Esophagus squamous epithelium (tissue), 4 donors: ENCODE data around the gene HHIPL2.

Experiments used
- CTCF ChIP-seq, 6 experiments: fragments of 450-650 bp in 4 of 6; fragments of 200-600 bp in 2 of 6; sonication (generic) in 2 of 6; IDR thresholded peaks; one replicate each; pipeline ENCODE4 v1.5.1; 2016 to 2019; ENCODE audit warnings: antibody characterized with exemption in 6 of 6, mild to moderate bottlenecking in 4 of 6, moderate library complexity in 4 of 6
- POLR2A ChIP-seq, 4 donors: fragments of 450-650 bp; IDR thresholded peaks; one replicate each; pipeline ENCODE4 v1.6.1; 2017; ENCODE audit warnings: antibody characterized with exemption in 4 of 4, mild to moderate bottlenecking in 4 of 4, moderate library complexity in 3 of 4

DNA sequence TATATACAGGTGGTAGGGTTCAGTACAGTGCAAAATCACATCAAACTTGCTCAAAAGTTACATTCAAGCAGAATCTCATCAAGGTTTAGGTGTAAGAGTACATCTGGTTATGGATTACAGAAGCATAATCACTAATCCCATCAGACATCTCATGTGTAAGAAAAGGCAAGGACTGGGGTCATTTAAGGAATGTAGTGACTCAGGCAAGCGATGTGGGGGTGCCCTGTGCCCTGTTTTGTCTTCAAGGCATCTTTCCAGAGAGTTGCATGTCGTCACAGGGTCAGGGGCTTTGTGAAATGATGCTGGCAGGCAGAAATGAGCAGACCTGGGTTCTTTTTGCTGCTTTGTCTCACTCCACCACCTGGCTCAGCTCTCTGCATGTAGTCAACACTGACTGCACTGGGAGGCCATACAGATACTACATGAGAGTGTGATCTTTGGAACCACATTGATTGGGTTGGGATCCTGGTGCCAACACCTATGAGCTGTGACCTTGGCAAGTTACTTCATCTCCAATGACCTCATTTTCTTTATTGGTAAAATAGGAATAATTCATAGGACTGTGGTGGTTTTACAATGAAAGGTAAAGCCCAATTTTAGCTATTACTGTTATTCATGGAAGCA lies 8.2 kb upstream of the HHIPL2 start:
- TF ChIP-seq POLR2A (IDR thresholded peaks at IDR 0.05) (no peak), CTCF (IDR thresholded peaks at IDR 0.05) (no peak)
